Activated CD4-positive, alpha-beta T cell treated with anti-CD3 and anti-CD28 coated beads for 4 hours (primary cell): Measurements from ENCODE around the gene CNGA2.

Experiments used
- DNase-seq, 2 donors: peaks; one replicate each; pipeline ENCODE4 v3.0.0-alpha.2; 2020

Gene CNGA2

DNA sequence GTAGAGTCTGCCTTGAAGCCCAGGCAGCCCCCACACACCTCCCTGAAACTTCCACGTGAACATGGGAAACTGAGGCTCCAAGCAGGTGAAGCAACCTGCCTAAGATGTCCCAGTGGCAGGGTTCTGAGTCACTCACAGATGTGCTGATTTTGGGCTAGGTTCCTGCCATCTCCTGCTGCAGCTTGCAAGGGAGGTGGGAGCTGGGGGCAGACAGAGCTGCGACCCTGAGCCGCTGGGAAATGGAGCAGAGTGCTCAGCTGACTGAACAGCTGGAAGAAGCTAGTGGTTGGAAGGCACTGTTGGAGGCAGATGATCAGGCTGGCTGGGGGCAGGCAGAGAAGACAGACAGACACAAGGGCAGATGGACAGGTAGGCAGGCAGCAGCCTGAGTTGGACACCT is 22.3 kb upstream of the CNGA2 start:
- DNase-seq = no peak

- no peak for DNase-seq
Measured at GRCh38 chrX:151713849-151714248, 20.7 kb upstream of the CNGA2 start.

- DNase-seq = no peak
Measured at GRCh38 chrX:151714362-151714761, 20.2 kb upstream of the CNGA2 start.

- DNase-seq = no peak
Measured at GRCh38 chrX:151715752-151716151, 18.8 kb upstream of the CNGA2 start, which contains the start of gene FATE1. TSS of gene FATE1 (plus strand) at chrX:151716035. CDS start at chrX:151716120, 85 bp downstream.

DNA sequence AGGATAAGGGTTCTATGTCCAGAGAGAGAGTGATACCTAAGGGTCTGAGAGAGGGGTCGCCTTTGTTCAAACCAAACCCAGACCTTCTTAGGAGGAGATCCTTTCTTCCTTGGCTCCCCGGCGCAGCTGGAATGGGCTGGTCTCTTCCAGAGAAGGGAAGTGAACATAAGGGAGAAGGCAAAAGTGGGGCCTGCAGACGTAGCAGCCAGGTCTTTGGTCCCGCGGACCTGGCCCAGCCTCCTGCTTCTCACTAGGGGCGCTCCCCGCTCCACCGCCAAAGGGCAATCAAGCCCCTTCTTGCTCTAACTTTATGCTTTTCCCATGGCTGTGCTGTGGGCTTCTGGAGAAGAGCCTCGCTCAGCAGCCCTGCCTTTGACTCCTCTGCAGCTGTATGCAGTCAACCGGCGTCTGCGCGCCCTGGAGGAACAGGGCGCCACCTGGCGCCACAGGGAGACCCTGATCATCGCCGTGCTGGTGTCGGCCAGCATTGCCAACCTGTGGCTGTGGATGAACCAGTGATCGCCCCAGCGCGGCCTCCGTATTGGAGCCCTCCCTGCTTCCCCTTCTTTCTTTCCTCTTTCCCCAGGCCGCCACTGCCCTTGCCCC is 12.2 kb upstream of the CNGA2 start:
- DNase-seq = no peak

DNA sequence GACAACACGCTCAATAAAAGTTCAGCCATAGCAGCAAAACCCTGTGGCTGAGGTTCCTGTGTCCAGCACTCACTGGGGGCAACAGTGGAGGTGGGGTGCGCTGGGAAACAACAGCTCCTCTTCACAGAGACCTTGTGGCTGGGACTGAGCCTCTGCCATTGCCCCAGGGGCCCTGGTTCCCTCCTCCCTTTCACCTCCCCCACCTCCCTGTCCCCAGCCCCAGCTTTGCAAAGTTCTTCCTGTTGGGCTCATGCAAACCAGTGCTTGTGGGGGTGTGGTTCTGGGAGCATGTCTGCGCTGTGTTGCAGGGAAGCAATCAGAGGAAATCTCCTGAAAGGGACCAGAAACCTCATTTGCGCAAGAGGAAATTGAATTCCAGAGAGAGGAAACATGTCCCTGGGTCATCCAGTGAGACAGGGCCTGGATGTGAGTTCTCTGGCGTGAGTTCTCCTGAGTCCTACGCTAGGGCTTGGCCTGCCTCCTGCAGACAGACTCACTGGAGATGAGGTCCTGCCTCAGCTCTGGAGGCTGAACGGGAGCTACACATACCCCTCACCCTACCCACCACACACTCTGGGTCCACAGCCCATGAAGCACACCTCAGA is 11.3 kb upstream of the CNGA2 start:
- DNase-seq = no peak

DNA sequence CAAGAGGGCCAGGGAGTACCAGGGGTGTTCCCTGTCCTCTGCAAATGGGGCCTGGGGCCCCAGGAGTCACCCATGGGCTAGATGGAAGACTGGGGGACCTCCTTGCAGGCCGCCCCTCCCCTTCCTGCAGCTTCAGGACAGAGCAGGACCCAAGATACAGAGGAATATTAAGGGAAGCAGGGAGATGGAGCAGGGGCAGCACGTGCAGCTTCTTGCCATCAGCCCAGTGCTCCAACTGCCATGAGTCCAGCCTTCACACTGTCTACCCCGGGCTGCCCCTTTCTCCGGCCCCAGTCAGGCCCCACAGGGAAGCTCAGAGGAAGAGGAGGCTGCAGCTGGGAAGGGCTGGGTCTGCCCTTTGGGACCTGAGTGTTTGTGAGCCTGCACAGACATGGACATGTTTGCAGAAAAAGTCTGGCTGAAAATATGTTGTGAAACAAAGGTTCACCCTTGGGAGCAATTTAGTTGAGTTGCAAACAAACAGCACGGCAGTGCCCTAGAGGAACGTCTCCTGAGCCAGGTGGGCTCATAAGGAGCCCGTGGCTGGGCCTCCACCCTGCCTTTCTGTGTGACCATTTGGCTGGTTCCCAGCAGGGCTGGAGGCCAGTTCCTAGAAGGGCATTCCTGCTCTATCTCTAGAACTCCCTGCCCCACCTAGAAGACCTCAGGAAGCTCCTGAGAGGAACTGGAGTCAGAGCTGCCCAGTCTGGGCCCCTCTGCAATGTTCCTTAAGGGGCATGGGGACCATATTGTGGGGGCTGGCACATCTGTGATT is 9.8 kb upstream of the CNGA2 start:
- DNase-seq = no peak

GRCh38 chrX:151725338-151725614 is 9.3 kb upstream of the CNGA2 start:
- DNase-seq = no peak

DNA sequence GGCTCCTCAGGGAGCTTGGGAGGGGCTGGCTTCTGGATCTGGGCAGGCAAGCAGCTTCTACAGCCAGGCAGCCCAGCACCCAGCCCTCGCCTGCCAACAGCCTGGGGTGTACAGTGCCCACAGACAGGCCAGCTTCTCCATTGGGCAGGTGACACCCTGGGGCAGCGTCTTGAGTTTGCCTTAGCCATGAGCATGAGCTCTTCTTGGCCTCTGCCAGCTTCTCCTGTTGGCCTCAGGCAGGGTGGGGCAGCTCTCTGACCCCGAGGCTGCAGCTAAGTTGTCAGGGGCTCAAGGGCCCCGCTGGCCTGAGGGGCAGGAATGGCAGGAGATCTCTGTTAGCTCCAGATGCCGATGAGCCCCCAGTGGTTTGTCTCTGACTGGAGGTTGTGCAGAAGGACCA is 7.8 kb upstream of the CNGA2 start:
- DNase-seq = no peak

GRCh38 chrX:151727346-151727745 is 7.2 kb upstream of the CNGA2 start:
- DNase-seq = no peak

GRCh38 chrX:151729056-151729725 is 5.4 kb upstream of the CNGA2 start:
- DNase-seq = no peak

GRCh38 chrX:151735219-151735618 is 673 bp downstream of the CNGA2 start:
- DNase-seq = no peak

DNA sequence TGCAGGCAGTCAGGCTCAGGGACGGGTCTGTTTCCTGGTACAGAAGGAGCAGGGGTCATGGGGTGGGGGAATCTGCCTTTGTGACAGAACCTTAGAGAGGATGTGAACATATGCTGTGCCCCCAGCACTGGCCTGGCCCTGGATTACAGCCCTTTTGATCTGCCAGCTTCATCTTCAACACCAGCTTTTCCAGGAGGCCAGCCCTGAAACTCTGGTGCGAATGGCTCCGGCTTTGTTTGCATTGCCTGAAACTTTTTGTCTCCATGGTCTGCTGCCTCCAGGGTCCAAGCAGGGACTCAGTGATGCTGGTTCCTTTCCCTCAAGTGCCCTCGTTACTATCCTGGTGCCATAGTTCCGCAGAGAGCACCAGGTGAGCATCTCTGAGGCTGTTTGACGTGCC is 2.1 kb downstream of the CNGA2 start:
- DNase-seq = no peak

- DNase-seq = no peak
Measured at GRCh38 chrX:151737494-151737893, 2.9 kb downstream of the CNGA2 start.

DNA sequence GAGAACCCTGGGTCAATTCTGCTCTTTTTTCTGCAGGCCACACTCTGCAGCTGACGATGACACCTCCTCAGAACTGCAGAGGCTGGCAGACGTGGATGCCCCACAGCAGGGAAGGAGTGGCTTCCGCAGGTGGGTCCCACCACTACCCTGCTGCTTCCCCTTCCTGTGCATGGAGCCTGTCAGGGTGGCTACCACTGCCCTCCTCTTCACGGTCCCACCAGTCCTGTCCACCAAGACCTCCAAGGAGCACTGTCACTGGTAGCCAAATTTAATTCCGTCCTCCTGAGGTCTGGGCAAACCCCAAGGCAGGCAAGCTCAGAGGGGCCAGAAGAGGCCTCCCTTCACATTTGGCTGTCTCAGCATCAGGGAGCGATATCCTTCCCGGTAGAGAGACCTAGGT is 4.2 kb downstream of the CNGA2 start:
- no peak for DNase-seq

- no peak for DNase-seq
Measured at GRCh38 chrX:151741606-151742005, 7.1 kb downstream of the CNGA2 start.

- no peak for DNase-seq
Measured at GRCh38 chrX:151742311-151742710, 7.8 kb downstream of the CNGA2 start.

GRCh38 chrX:151743651-151744470 is 9.3 kb downstream of the CNGA2 start:
- no peak for DNase-seq

GRCh38 chrX:151745651-151746050 is 11.1 kb downstream of the CNGA2 start:
- DNase-seq = no peak

GRCh38 chrX:151746502-151746901 is 12.0 kb downstream of the CNGA2 start:
- DNase-seq = no peak

DNA sequence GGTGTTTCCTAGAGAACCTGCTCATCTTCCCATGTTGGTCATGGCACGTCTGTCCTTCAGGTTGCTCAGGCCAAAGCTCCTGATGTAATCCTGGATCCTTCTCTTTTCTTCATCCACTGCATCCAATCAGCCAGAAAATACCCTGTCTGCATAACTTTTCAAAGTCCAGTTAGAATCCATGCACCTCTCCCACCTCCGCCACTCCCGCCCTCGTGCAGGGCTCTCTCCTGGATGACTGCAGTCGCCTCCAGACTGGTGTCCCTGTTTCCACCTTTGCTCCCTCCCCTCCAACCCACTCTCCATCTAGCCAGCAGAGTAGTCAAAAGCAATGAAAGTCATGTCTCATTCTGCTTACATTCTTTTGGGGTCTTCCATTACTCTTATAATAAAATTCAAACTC is 16.0 kb downstream of the CNGA2 start:
- no peak for DNase-seq

DNA sequence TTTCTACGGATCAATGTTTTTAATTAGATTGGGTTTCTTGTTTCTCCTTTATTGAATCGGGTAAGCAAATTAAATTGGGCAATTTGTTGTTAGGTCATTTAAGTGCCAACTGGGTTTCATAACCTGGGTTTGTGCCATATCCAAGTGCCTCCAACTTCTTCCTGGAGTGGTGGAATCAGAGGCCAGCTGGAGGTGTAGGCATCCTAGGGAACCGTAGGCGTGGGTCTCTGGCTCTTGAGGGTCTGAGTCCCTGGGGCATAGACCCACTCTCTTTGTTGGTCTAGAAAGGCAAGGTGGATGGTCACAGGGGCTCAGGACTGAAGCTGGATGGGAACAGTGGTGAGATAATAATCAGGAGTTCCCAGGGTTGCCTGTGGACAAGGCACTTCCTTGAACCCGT is 18.3 kb downstream of the CNGA2 start:
- DNase-seq = no peak
